ENCODE results near the gene BRD7.

- TF ChIP-seq CTCF (tag by site-specific recombination; IDR thresholded peaks at IDR 0.05) (no peak), GFI1B (tag by site-specific recombination; IDR thresholded peaks at IDR 0.05) (no peak), ZNF48 (tag by site-specific recombination; IDR thresholded peaks at IDR 0.05) (no peak), TCF7L2 (IDR thresholded peaks at IDR 0.05; ENCODE audit: borderline replicate concordance, low read depth, low read length) (no peak)
These were observed 33.4 kb downstream of the BRD7 start for GRCh38 chr16:50335196-50335958.

Measured in HEK293 (cell line).